PC-3 (cell line): Measurements from ENCODE around the gene CLIC4. TPM values are rescaled to one million over a fixed set of nuclear protein-coding genes. Genes with fewer than 3 reads are reported as not detected.

ENCODE experiments used
- ATAC-seq: fragments of 200-7000 bp; cut with Tn5 transposase; 2 replicates; pipeline ENCODE4 v1.9.1; 2020; ENCODE audit warnings: mild to moderate bottlenecking, moderate library complexity
- BruUV-seq: library from RNA; stranded (reverse); fragments of 400-500 nt; replicated peaks from 2 replicates; lab custom pipeline; 2021; lab: Mats Ljungman, UMichigan
- CTCF ChIA-PET: fragments of 300-600 bp; sonication (Branson Sonifier 250); formaldehyde crosslinking; loops from one replicate; lab custom pipeline; 2022; ENCODE audit warnings: antibody characterized with exemption; lab: Charles Lee
- POLR2A ChIA-PET: fragments of 300-600 bp; sonication (Branson Sonifier 250); formaldehyde crosslinking; loops from one replicate; lab custom pipeline; 2022; ENCODE audit warnings: antibody characterized with exemption; ENCODE audit not compliant: unreplicated experiment; lab: Charles Lee
- DNase-seq: peaks from one replicate; pipeline ENCODE4 v3.0.0-alpha.2; 2015
- H2AFZ ChIP-seq: fragments of 300-600 bp; sonication (generic); 2 replicates; pipeline ENCODE4 v1.6.0; 2016; ENCODE audit warnings: antibody characterized with exemption, low read length
- H3F3A ChIP-seq: fragments of 300-600 bp; sonication (generic); one replicate; pipeline ENCODE4 v1.6.0; 2017; ENCODE audit warnings: antibody characterized with exemption, low read length, control low read depth, mild to moderate bottlenecking; ENCODE audit not compliant: unreplicated experiment
- H3K27ac ChIP-seq: fragments of 300-600 bp; sonication (generic); 2 replicates; pipeline ENCODE4 v1.5.1; 2016; ENCODE audit warnings: mild to moderate bottlenecking, low read length
- H3K27me3 ChIP-seq: fragments of 300-600 bp; sonication (generic); 2 replicates; pipeline ENCODE4 v1.6.1; 2016; ENCODE audit warnings: low read length, mixed read lengths
- H3K36me3 ChIP-seq: fragments of 300-600 bp; sonication (generic); 2 replicates; pipeline ENCODE4 v1.6.1; 2016; ENCODE audit warnings: low read depth, mixed run types, low read length, mixed read lengths
- H3K4me1 ChIP-seq: fragments of 300-600 bp; sonication (generic); 2 replicates; pipeline ENCODE4 v1.5.1; 2016; ENCODE audit warnings: low read length; ENCODE audit not compliant: insufficient read depth
- H3K4me2 ChIP-seq: fragments of 300-600 bp; sonication (generic); 2 replicates; pipeline ENCODE4 v1.6.0; 2016; ENCODE audit warnings: low read length
- H3K4me3 ChIP-seq: fragments of 300-600 bp; sonication (generic); 2 replicates; pipeline ENCODE4 v1.5.1; 2016; ENCODE audit warnings: mild to moderate bottlenecking, low read length, mixed read lengths
- H3K79me2 ChIP-seq: fragments of 300-600 bp; sonication (generic); 2 replicates; pipeline ENCODE4 v1.6.1; 2017; ENCODE audit warnings: low read length, mixed read lengths
- H3K9ac ChIP-seq: fragments of 300-600 bp; sonication (generic); 2 replicates; pipeline ENCODE4 v1.6.0; 2016; ENCODE audit warnings: mild to moderate bottlenecking, low read length
- H3K9me2 ChIP-seq: fragments of 300-600 bp; sonication (generic); replicated peaks from 2 replicates; pipeline ENCODE4 v1.6.1; 2016; ENCODE audit warnings: mixed run types, low read length, mixed read lengths
- H3K9me3 ChIP-seq: fragments of 300-600 bp; sonication (generic); 2 replicates; pipeline ENCODE4 v1.6.1; 2016; ENCODE audit warnings: low read length, mixed read lengths
- H4K20me1 ChIP-seq: fragments of 300-600 bp; sonication (generic); 2 replicates; pipeline ENCODE4 v1.6.1; 2016; ENCODE audit warnings: low read length, mixed read lengths
- CTCF ChIP-seq: fragments of 300-600 bp; sonication (generic); conservative IDR thresholded peaks from 2 replicates; pipeline ENCODE4 v1.5.1; 2017; ENCODE audit warnings: antibody characterized with exemption, low read depth, mild to moderate bottlenecking, low read length
- EZH2 ChIP-seq: fragments of 300-600 bp; sonication (generic); IDR thresholded peaks from one replicate; pipeline ENCODE4 v1.6.1; 2017; ENCODE audit warnings: antibody characterized with exemption, mild to moderate bottlenecking, low read length; ENCODE audit not compliant: unreplicated experiment
- EZH2phosphoT487 ChIP-seq: fragments of 300-600 bp; sonication (generic); IDR thresholded peaks from 2 replicates; pipeline ENCODE4 v1.6.1; 2018; ENCODE audit warnings: mild to moderate bottlenecking, antibody characterized with exemption, low read length, borderline replicate concordance
- intact Hi-C: fragments of 100-400 bp; cut with micrococcal nuclease; formaldehyde crosslinking; loops from 2 replicates; pipeline ENCODE4 v1.9.0; 2023
- total RNA-seq: library from RNA; depleted of rRNA; stranded (reverse); fragments of >200 nt; gene quantifications from 2 replicates; pipeline ENCODE4 v1.2.3, GENCODE V29; 2014

Gene CLIC4
- total RNA-seq, 1 experiment from 2014 or later = 57.6 TPM

DNA sequence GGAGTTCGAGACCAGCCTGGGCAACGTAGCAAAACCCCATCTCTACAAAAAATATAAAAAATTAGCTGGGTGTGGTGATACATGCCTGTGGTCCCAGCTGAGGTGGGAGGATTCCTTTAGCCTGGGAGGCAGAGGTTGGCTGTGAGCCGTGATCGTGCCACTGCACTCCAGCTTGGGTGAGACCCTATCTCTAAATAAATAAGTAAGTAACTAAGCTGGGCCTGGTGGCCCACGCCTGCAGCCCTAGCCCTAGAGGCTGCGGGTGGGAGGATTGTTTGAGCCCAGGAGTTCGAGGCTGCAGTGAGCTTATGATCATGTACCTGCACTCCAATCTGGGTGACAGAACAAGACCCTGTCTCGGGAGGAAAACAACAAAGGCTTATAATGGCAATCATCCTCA is 4.6 kb downstream of the CLIC4 start:
- Histone ChIP-seq H3K9me3 (no peaks in the 10 kb centered on the region), H3K27ac (no peak overlapping the region), H3K79me2 (peaks cover 95% of the 10 kb centered on the region), H3K27me3 (no peaks in the 10 kb centered on the region), H2AFZ (no peak overlapping the region), H3K9ac (no peak overlapping the region), H3K4me1 (peaks cover 11% of the 10 kb centered on the region), H3K9me2 (no peaks in the 10 kb centered on the region), H3F3A (no peaks in the 10 kb centered on the region), H3K4me3 (no peak overlapping the region), H3K36me3 (no peaks in the 10 kb centered on the region), H4K20me1 (peaks cover 20% of the 10 kb centered on the region), H3K4me2 (no peak overlapping the region)
- intact Hi-C loops = loop anchor here (5.0 kb wide), 1 partner anchor 63 kb away; no protein-coding TSS in a partner anchor
- no TSS peak for BruUV-seq
- CTCF ChIA-PET = no interaction called here
- no peak for TF ChIP-seq CTCF
- no peak for DNase-seq
- POLR2A ChIA-PET = no interaction called here
- ATAC-seq = no peak

- H3F3A ChIP-seq = no peaks in the 10 kb centered on the region
- POLR2A ChIA-PET = no interaction called here
- H3K9ac ChIP-seq = no peak overlapping the region
- peaks cover 20% of the 10 kb centered on the region for H4K20me1 ChIP-seq
- TF ChIP-seq EZH2phosphoT487 = no peak
- TF ChIP-seq CTCF = no peak
- no peak for TF ChIP-seq EZH2
- no peak overlapping the region for H3K4me2 ChIP-seq
- no peak overlapping the region for H3K27ac ChIP-seq
- no peak for DNase-seq
- intact Hi-C loops = no loop called here
- H2AFZ ChIP-seq = no peak overlapping the region
- H3K79me2 ChIP-seq = peaks cover 92% of the 10 kb centered on the region
- no TSS peak for BruUV-seq
- no peaks in the 10 kb centered on the region for H3K27me3 ChIP-seq
- H3K9me3 ChIP-seq = no peaks in the 10 kb centered on the region
- no peaks in the 10 kb centered on the region for H3K36me3 ChIP-seq
- H3K4me1 ChIP-seq = peaks cover 11% of the 10 kb centered on the region
- H3K9me2 ChIP-seq = no peaks in the 10 kb centered on the region
- CTCF ChIA-PET = interaction anchor here (0.5 kb wide), 1 partner anchor 1246 kb away, joined by 4 read pairs; the partner anchor contains the start of gene PAFAH2
- ATAC-seq = no peak
- H3K4me3 ChIP-seq = no peak overlapping the region
Measured at GRCh38 chr1:24751833-24752232, 6.6 kb downstream of the CLIC4 start.

DNA sequence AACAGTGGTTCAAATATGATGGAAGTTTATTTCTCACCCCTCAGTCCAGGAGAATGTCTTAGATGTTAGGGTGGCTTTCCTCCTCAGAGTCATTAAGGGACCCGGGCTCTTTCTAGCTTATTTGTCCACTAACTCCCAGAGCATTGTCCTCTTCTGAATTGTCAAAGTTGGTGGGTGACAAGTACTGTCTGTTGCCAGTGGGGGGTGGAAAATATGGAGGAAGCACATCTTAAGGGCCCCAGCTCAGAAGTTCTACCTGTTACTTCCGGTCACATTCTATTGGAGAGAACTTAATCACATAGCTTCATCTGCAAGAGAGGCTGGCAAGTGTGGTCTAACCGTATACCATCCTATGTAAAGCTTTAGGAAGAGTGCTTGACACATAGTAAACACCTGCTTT is 7.1 kb downstream of the CLIC4 start:
- TF ChIP-seq EZH2 = no peak
- no peak for TF ChIP-seq EZH2phosphoT487
- no peak for TF ChIP-seq CTCF
- H2AFZ ChIP-seq = no peak overlapping the region
- no peaks in the 10 kb centered on the region for H3K27me3 ChIP-seq
- DNase-seq (no peak), ATAC-seq (no peak)
- CTCF ChIA-PET = no interaction called here
- peaks cover 92% of the 10 kb centered on the region for H3K79me2 ChIP-seq
- POLR2A ChIA-PET = no interaction called here
- peaks cover 10% of the 10 kb centered on the region for H3K4me1 ChIP-seq
- H3K9me2 ChIP-seq = no peaks in the 10 kb centered on the region
- H3K9me3 ChIP-seq = no peaks in the 10 kb centered on the region
- no peaks in the 10 kb centered on the region for H3K36me3 ChIP-seq
- BruUV-seq = no TSS peak
- no peak overlapping the region for H3K4me3 ChIP-seq
- H4K20me1 ChIP-seq = peaks cover 20% of the 10 kb centered on the region
- H3F3A ChIP-seq = no peaks in the 10 kb centered on the region
- intact Hi-C loops = no loop called here
- no peak overlapping the region for H3K27ac ChIP-seq
- H3K9ac ChIP-seq = no peak overlapping the region
- H3K4me2 ChIP-seq = no peak overlapping the region
